HepG2 (cell line): Measurements from ENCODE around the gene LZTR1. TPM values are rescaled to one million over a fixed set of nuclear protein-coding genes. Genes with fewer than 3 reads are reported as not detected.

Experiments
- CBX5 ChIP-seq: sonication (generic); formaldehyde crosslinking; IDR thresholded peaks from 2 replicates; pipeline ENCODE4 v1.4.0; 2020; ENCODE audit warnings: missing genetic modification reagents, borderline replicate concordance
- CTCF ChIP-seq: sonication (generic); formaldehyde crosslinking; IDR thresholded peaks from 2 replicates; pipeline ENCODE4 v1.5.0; 2020; ENCODE audit warnings: mild to moderate bottlenecking, missing genetic modification reagents, moderate library complexity
- EHMT2 ChIP-seq: fragments of 200-600 bp; sonication (generic); IDR thresholded peaks from 2 replicates; pipeline ENCODE4 v1.7.0; 2017; ENCODE audit warnings: antibody characterized with exemption, low read depth, low read length, borderline replicate concordance
- GMEB2 ChIP-seq: IDR thresholded peaks from 2 replicates; pipeline ENCODE4 v1.6.1; 2016; ENCODE audit warnings: missing biosample characterization, missing genetic modification reagents, low read depth
- MAX ChIP-seq: IDR thresholded peaks from 2 replicates; pipeline ENCODE4 v1.6.1; 2012; ENCODE audit warnings: inconsistent platforms
- MAZ ChIP-seq, 2 experiments: sonication (generic) in 1 of 2; formaldehyde crosslinking in 1 of 2; IDR thresholded peaks; 2 replicates each; pipeline versions ENCODE4 v1.5.0 to v1.6.1; 2012 to 2020; ENCODE audit warnings: low read depth in 2 of 2, mild to moderate bottlenecking in 2 of 2, borderline replicate concordance in 1 of 2, improper control_type of control experiment in 1 of 2, low read length in 1 of 2, missing genetic modification reagents in 1 of 2, moderate library complexity in 1 of 2
- RBAK ChIP-seq: sonication (generic); formaldehyde crosslinking; IDR thresholded peaks from 2 replicates; pipeline ENCODE4 v1.5.1; 2020; ENCODE audit warnings: mild to moderate bottlenecking, missing genetic modification reagents
- SRSF1 ChIP-seq: fragments of 200-400 bp; formaldehyde crosslinking; optimal IDR thresholded peaks from 2 replicates; pipeline ENCODE3; 2017; ENCODE audit warnings: mild to moderate bottlenecking, low read depth, low read length, moderate library complexity
- ZNF18 ChIP-seq: sonication (generic); formaldehyde crosslinking; IDR thresholded peaks from 2 replicates; pipeline ENCODE4 v1.8.0; 2022; ENCODE audit warnings: mild to moderate bottlenecking, missing genetic modification reagents; ENCODE audit not compliant: insufficient replicate concordance
- ZNF207 ChIP-seq: fragments of 450-650 bp; IDR thresholded peaks from 2 replicates; pipeline ENCODE4 v1.6.1; 2016; ENCODE audit warnings: antibody characterized with exemption, borderline replicate concordance
- ZNF317 ChIP-seq: sonication (generic); formaldehyde crosslinking; IDR thresholded peaks from 2 replicates; pipeline ENCODE4 v1.5.0; 2020; ENCODE audit warnings: mild to moderate bottlenecking, missing genetic modification reagents
- ZNF512B ChIP-seq: sonication (generic); formaldehyde crosslinking; IDR thresholded peaks from 2 replicates; pipeline ENCODE4 v1.5.1; 2020; ENCODE audit warnings: missing genetic modification reagents, mild to moderate bottlenecking, borderline replicate concordance
- ZNF543 ChIP-seq: sonication (generic); formaldehyde crosslinking; IDR thresholded peaks from 2 replicates; pipeline ENCODE4 v1.4.0; 2020; ENCODE audit warnings: mild to moderate bottlenecking, missing genetic modification reagents
- ZNF761 ChIP-seq: sonication (generic); formaldehyde crosslinking; conservative IDR thresholded peaks from 2 replicates; pipeline ENCODE4 v1.4.0; 2020; ENCODE audit warnings: mild to moderate bottlenecking, missing genetic modification reagents
- ZNF781 ChIP-seq: sonication (generic); formaldehyde crosslinking; IDR thresholded peaks from 2 replicates; pipeline ENCODE4 v1.5.1; 2020; ENCODE audit warnings: borderline replicate concordance, mild to moderate bottlenecking, missing genetic modification reagents; ENCODE audit errors: not compliant biosample characterization
- ZXDC ChIP-seq: sonication (generic); formaldehyde crosslinking; IDR thresholded peaks from 2 replicates; pipeline ENCODE4 v1.5.0; 2020; ENCODE audit warnings: mild to moderate bottlenecking, missing genetic modification reagents
- polyA plus RNA-seq, 8 experiments: library from polyadenylated mRNA; depleted of rRNA in 3 of 8; stranded (reverse) in 7 of 8; unstranded in 1 of 8; fragments of >200 nt; fragmentation: Illumina TruSeq in 4 of 8; extraction: Trizol in 4 of 8; gene quantifications; 2 replicates each; pipeline versions ENCODE4 v1.2.1 to v1.2.3, GENCODE V29; 2011 to 2016; ENCODE audit warnings: low read depth in 4 of 8, missing spikeins in 1 of 8, mixed read lengths in 1 of 8; ENCODE audit not compliant: insufficient read depth in 1 of 8
- total RNA-seq, 5 experiments: library from RNA; depleted of rRNA; stranded (reverse); fragments of >200 nt; fragmentation: Illumina TruSeq; extraction: Trizol; gene quantifications; 2 replicates each; pipeline ENCODE4 v1.2.3, GENCODE V29; 2016; ENCODE audit warnings: low read depth in 1 of 5

Gene LZTR1
- total and polyA plus RNA-seq, 2 of the 13 experiments (the other 11 are each of a cell fraction or from before 2014, with no cell fraction given): 21.8 to 22.4 TPM

GRCh38 chr22:21001601-21002325, 19.7 kb downstream of the LZTR1 start, which contains the start of gene THAP7 (continued):
- peak; percentile 98 for TF ChIP-seq MAZ (IDR thresholded peaks at IDR 0.05; ENCODE audit: borderline replicate concordance, low read depth, low read length)
- TF ChIP-seq MAZ (CRISPR knock-in tag; IDR thresholded peaks at IDR 0.05; ENCODE audit: low read depth): peak; percentile 68
- peak; percentile 24 for TF ChIP-seq SRSF1
- TF ChIP-seq ZNF781 (CRISPR knock-in tag): peak; percentile 94
- TF ChIP-seq ZNF207: no peak
- TF ChIP-seq ZNF18 (CRISPR knock-in tag): peak; percentile 22
- no peak for TF ChIP-seq EHMT2
- TF ChIP-seq ZNF317 (CRISPR knock-in tag): peak; percentile 81; the same call in 1 of the 2 replicates
- TF ChIP-seq ZNF543 (CRISPR knock-in tag): peak; percentile 69; the same call in 1 of the 2 replicates
- peak; percentile 50; the same call in 1 of the 2 replicates for TF ChIP-seq RBAK (CRISPR knock-in tag)
- no peak for TF ChIP-seq ZNF512B (CRISPR knock-in tag)
- peak; percentile 12 for TF ChIP-seq CTCF
- peak; percentile 74 for TF ChIP-seq ZXDC (CRISPR knock-in tag)
- TF ChIP-seq CBX5 (CRISPR knock-in tag): peak; percentile 83; the same call in 1 of the 2 replicates
- peak; percentile 59; the same call in 1 of the 2 replicates for TF ChIP-seq GMEB2 (CRISPR knock-in tag)
- TF ChIP-seq MAX: peak; percentile 92
- peak; percentile 89 for TF ChIP-seq ZNF761 (CRISPR knock-in tag)
